ENCODE data around the gene PTPRG.

DNA sequence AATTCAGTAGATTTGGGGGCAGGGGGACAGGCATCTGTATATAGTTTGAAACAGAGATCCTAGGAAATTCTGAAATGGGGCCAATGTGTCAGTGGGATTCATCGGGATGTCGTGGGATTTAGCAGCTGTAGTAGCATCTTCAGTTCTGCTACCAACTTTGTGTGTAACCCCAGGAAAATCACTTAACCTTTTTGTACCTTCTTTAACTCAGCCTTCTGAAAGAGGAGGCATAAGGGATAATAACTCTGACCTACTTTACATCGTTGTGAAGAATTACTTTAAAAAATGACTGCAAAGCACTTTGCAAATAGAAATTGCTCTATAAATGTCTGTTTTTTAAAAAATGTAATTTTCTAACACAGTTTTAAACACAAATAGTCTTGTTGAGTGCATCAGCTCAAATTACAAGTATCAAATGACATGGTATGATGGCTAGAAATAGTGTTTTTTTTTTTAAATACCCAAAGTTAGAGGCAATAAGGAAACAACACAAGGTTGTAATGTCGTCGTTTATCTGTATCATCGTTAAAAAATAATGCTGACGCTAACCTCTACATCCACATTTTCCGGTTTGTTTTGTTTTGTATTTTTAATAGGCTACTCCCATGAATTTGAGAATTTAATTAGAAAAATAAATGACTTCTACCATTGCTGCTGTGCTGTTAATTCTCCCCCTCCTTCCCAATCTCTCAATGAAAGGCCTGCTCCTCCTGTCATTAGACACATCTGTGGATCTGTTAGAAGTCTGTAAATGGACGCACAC is 338.5 kb downstream of the PTPRG start:
- TF ChIP-seq, protein P1, sequence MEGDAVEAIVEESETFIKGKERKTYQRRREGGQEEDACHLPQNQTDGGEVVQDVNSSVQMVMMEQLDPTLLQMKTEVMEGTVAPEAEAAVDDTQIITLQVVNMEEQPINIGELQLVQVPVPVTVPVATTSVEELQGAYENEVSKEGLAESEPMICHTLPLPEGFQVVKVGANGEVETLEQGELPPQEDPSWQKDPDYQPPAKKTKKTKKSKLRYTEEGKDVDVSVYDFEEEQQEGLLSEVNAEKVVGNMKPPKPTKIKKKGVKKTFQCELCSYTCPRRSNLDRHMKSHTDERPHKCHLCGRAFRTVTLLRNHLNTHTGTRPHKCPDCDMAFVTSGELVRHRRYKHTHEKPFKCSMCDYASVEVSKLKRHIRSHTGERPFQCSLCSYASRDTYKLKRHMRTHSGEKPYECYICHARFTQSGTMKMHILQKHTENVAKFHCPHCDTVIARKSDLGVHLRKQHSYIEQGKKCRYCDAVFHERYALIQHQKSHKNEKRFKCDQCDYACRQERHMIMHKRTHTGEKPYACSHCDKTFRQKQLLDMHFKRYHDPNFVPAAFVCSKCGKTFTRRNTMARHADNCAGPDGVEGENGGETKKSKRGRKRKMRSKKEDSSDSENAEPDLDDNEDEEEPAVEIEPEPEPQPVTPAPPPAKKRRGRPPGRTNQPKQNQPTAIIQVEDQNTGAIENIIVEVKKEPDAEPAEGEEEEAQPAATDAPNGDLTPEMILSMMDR (IDR thresholded peaks at IDR 0.05) = no peak
- no peak for TF ChIP-seq POLR2A (IDR thresholded peaks at IDR 0.05)
